Heart right ventricle (tissue), 16 donors: ENCODE measurements around the gene CHCHD3. TPM values are rescaled to one million over a fixed set of nuclear protein-coding genes. Genes with fewer than 3 reads are reported as not detected.

Experiments used
- ATAC-seq, 8 donors: fragments of 200-7000 bp; cut with Tn5 transposase; one replicate each; pipeline ENCODE4 v1.9.1; 2020; ENCODE audit warnings: mild to moderate bottlenecking in 8 of 8, moderate library complexity in 8 of 8, moderate number of reproducible peaks in 1 of 8
- DNase-seq, 2 donors: peaks; one replicate each; pipeline ENCODE4 v3.0.0-alpha.2; 2020
- H3K27ac ChIP-seq, 10 donors: fragments of 200-600 bp; sonication (generic) in 2 of 10; one replicate each; pipeline versions ENCODE4 v1.5.0 to v1.8.0; 2020 to 2022; ENCODE audit warnings: mild to moderate bottlenecking in 3 of 10
- H3K27me3 ChIP-seq, 7 donors: fragments of 200-600 bp; one replicate each; pipeline ENCODE4 v1.8.0; 2021 to 2022; ENCODE audit warnings: mild to moderate bottlenecking in 2 of 7
- H3K36me3 ChIP-seq, 9 donors: fragments of 200-600 bp; sonication (generic) in 1 of 9; one replicate each; pipeline versions ENCODE4 v1.5.0 to v1.8.0; 2020 to 2022; ENCODE audit warnings: mild to moderate bottlenecking in 2 of 9
- H3K4me1 ChIP-seq, 9 donors: fragments of 200-600 bp; sonication (generic) in 1 of 9; one replicate each; pipeline versions ENCODE4 v1.5.0 to v1.8.0; 2020 to 2022; ENCODE audit warnings: mild to moderate bottlenecking in 4 of 9
- H3K4me3 ChIP-seq, 10 donors: fragments of 200-600 bp; sonication (generic) in 2 of 10; one replicate each; pipeline versions ENCODE4 v1.5.0 to v1.8.0; 2020 to 2022; ENCODE audit warnings: mild to moderate bottlenecking in 7 of 10, moderate library complexity in 2 of 10
- H3K9me3 ChIP-seq, 11 donors: fragments of 200-600 bp in 10 of 11; sonication (generic) in 2 of 11; one replicate each; pipeline versions ENCODE4 v1.5.0 to v1.8.0; 2013 to 2022; ENCODE audit warnings: mild to moderate bottlenecking in 2 of 11, control low read depth in 1 of 11, moderate library complexity in 1 of 11
- WGBS, 2 donors: extraction: QIAGEN DNeasy Blood & Tissue Kit; methylation state at CpG; one replicate each; pipeline ENCODE4 v1.1.7; 2013; ENCODE audit warnings: inconsistent platforms in 1 of 2; 5-methylcytosine and 5-hydroxymethylcytosine counted together
- intact Hi-C, 10 donors: fragments of 100-400 bp; cut with DNase I; formaldehyde crosslinking; loops; one replicate each; pipeline versions ENCODE4 v1.11.1 to v1.14.2; 2022
- polyA plus RNA-seq, 2 donors: library from polyadenylated mRNA; stranded (reverse); fragments of 200-250 nt; gene quantifications; one replicate each; pipeline ENCODE4 v1.2.3, GENCODE V29; 2013
- total RNA-seq, 10 donors: library from RNA; stranded (reverse); fragmentation: NEBNext Ultra II Directional in 3 of 10; extraction: Animal tissue kit (Norgen Biotek cat#: 25700) in 3 of 10; gene quantifications; one replicate each; pipeline versions ENCODE4 v1.2.1 to v1.2.4, GENCODE V29; 2021 to 2023
- TF ChIP-seq, protein P1 (sequence below), 9 donors: fragments of 200-600 bp; sonication (generic) in 2 of 9; IDR thresholded peaks; one replicate each; pipeline versions ENCODE4 v1.5.0 to v1.8.0; 2021 to 2022; ENCODE audit warnings: antibody characterized with exemption in 9 of 9, mild to moderate bottlenecking in 5 of 9, moderate library complexity in 1 of 9
- donor health status: Arrhythmogenic right ventricular cardiomyopathy.
- donor health status: ischemic (EF 13 %, LVEDD 7.1; RV severe dilation, severe dysfunction).
- donor health status: healthy with polysubstance abuse.
- donor health status: DM: no; HTN: yes; CAD: no.
- donor health status: DM: no; HTN: no; CAD: no.
- donor health status: ischemic (EF 25% LVEDD 6.9; RV normal size, moderate dysfunction).
- donor health status: ischemic (EF 25% LVEDD 5.7; RV mildly dilated, moderate dysfunction).
- donor health status: healthy.
- donor health status: DM: yes; HTN: yes; CAD: no.
- donor health status: Ischemic cardiomyopathy.
- donor health status: ischemic (EF 35%, LVEDD 5.7; RV mildly dilated, moderate dysfunction).
- donor health status: nonischemic (EF 11% LVEDD 7.7; RV severe dilation, severe dysfunction).
- donor health status: DM: yes; HTN: yes; CAD: no.
- donor health status: PGD.
- donor health status: ischemic (EF 29% LVEDD 5.4; RV normal size, mild dysfunction).
- donor health status: nonischemic (EF 23%, LVEDD 6.1; RV moderate dilation, normal function).

The CHCHD3 gene
- total and polyA plus RNA-seq, 12 donors = 42.6 to 215 (median 185) TPM

DNA sequence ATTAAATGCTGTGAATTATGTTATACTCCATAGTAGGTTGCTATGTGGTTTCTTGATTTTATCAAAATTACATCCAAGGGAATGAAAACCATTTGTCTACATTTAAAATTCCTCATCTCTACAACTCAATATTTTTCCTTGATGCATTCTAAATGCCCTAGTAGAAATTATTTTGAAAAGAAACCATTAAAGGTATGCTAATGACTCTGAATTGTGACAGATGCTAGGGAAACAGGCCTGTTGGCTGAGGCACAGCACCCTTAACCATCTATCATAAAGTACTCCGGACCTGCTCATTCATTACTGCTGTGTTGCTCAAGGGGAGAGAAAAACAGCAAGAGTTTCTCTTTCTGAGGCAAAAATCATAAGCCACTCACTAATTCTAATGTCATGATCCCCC lies 131.2 kb downstream of the CHCHD3 start:
- no peaks in the 10 kb centered on the region for H3K9me3 ChIP-seq
- intact Hi-C loops = no loop called here
- no peak overlapping the region for H3K4me3 ChIP-seq
- no peak for ATAC-seq
- no peak for DNase-seq
- no peak overlapping the region for H3K27ac ChIP-seq
- H3K36me3 ChIP-seq = peaks cover 0 to 11% (median 0%) of the 10 kb centered on the region in 9 donors
- peaks cover 0 to 9% (median 0%) of the 10 kb centered on the region in 9 donors for H3K4me1 ChIP-seq
- WGBS, 2 donors = 93 to 100% methylated on average over 1 of the region's 1 CpG
- H3K27me3 ChIP-seq = no peaks in the 10 kb centered on the region
- TF ChIP-seq, protein P1, sequence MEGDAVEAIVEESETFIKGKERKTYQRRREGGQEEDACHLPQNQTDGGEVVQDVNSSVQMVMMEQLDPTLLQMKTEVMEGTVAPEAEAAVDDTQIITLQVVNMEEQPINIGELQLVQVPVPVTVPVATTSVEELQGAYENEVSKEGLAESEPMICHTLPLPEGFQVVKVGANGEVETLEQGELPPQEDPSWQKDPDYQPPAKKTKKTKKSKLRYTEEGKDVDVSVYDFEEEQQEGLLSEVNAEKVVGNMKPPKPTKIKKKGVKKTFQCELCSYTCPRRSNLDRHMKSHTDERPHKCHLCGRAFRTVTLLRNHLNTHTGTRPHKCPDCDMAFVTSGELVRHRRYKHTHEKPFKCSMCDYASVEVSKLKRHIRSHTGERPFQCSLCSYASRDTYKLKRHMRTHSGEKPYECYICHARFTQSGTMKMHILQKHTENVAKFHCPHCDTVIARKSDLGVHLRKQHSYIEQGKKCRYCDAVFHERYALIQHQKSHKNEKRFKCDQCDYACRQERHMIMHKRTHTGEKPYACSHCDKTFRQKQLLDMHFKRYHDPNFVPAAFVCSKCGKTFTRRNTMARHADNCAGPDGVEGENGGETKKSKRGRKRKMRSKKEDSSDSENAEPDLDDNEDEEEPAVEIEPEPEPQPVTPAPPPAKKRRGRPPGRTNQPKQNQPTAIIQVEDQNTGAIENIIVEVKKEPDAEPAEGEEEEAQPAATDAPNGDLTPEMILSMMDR (IDR thresholded peaks at IDR 0.05) = no peak

DNA sequence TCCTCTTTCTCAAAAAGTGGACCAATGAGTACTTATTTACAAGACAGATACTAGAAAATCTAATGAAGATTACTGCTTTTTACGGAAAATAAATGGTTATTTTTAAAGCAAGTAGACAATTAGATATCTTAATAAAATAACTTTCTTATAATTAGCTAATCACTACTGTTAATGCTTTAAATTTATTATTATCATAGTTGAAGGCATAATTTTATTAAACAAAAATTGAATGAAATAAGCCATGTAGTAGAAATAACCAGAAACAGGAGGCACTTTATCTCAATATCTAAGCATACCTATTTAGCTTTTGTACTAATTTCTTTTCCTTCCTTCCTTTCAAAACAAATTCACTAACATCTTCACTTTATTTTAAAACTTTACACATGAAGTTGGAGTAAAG lies 134.9 kb downstream of the CHCHD3 start:
- DNase-seq (no peak), ATAC-seq (no peak)
- intact Hi-C loops = no loop called here
- no peak overlapping the region for H3K4me3 ChIP-seq
- no peaks in the 10 kb centered on the region for H3K9me3 ChIP-seq
- peaks cover 0 to 11% (median 0%) of the 10 kb centered on the region in 9 donors for H3K36me3 ChIP-seq
- H3K27ac ChIP-seq = no peak overlapping the region
- TF ChIP-seq, protein P1 (IDR thresholded peaks at IDR 0.05) = no peak
- H3K27me3 ChIP-seq = no peaks in the 10 kb centered on the region
- H3K4me1 ChIP-seq = peaks cover 0 to 13% (median 0%) of the 10 kb centered on the region in 9 donors
- 98% methylated on average over 1 of the region's 1 CpG for WGBS, 2 donors

DNA sequence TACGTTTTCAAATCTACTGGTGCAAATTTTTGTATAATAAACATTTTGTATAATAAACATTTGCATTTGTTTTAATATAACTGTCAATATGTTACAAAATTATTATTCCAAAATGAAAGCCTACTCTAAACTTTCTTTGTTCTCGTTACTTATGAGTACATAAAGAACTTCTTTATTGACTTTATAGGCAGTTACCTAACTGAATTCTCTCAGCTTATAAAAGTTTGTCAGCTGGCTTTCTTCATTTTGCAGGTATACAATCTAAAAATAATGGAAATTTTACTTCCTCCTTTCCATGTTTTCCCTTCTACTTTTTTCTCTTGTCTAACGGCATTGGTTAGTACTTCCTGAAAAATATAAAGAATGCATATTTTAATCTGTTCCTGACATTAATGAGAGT lies 137.1 kb downstream of the CHCHD3 start:
- DNase-seq (no peak), ATAC-seq (no peak)
- no peaks in the 10 kb centered on the region for H3K27me3 ChIP-seq
- no peak overlapping the region for H3K4me3 ChIP-seq
- H3K36me3 ChIP-seq = peaks cover 0 to 11% (median 0%) of the 10 kb centered on the region in 9 donors
- intact Hi-C loops = no loop called here
- H3K9me3 ChIP-seq = no peaks in the 10 kb centered on the region
- 95 to 98% methylated on average over 3 of the region's 3 CpGs for WGBS, 2 donors
- no peak overlapping the region for H3K27ac ChIP-seq
- H3K4me1 ChIP-seq = peaks cover 0 to 13% (median 0%) of the 10 kb centered on the region in 9 donors
- TF ChIP-seq, protein P1 (IDR thresholded peaks at IDR 0.05) = no peak

DNA sequence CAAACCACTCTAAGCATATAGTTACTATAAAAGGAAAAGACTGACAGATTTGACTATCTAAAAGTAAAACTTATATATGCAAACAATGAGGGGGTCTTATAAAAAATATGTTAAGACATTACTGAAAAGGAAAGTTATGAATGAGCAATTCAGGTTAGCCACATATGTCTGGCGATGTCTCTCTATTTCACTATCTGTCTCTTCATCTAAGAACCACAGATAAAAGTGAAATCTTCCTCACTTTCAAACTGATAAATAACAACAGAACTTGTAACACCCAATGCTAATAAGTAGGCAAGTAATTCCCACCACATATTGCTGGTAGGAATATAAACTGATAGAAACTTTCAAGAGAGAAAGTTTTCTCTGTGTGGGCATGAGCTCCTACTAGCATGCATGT lies 138.2 kb downstream of the CHCHD3 start:
- Histone ChIP-seq H3K4me3 (no peak overlapping the region), H3K9me3 (no peaks in the 10 kb centered on the region), H3K27me3 (no peaks in the 10 kb centered on the region), H3K36me3 (peaks cover 0 to 5% (median 0%) of the 10 kb centered on the region in 9 donors), H3K4me1 (peaks cover 0 to 13% (median 0%) of the 10 kb centered on the region in 9 donors), H3K27ac (no peak overlapping the region)
- WGBS, 2 donors = 100% methylated on average over 1 of the region's 1 CpG
- DNase-seq (no peak), ATAC-seq (no peak)
- TF ChIP-seq, protein P1 (IDR thresholded peaks at IDR 0.05) = no peak
- intact Hi-C loops = no loop called here
